Muscle of back (tissue), 11 donors: ENCODE results near the gene CHI3L1. TPM values are rescaled to one million over a fixed set of nuclear protein-coding genes. Genes with fewer than 3 reads are reported as not detected.

ENCODE experiments used
- DNase-seq, 3 donors: peaks; one replicate each; pipeline versions ENCODE4 v3.0.0 to v3.0.0-alpha.2; 2013
- polyA plus RNA-seq, 10 donors: library from polyadenylated mRNA; unstranded; fragments of 120-200 nt; gene quantifications; one replicate each; pipeline ENCODE4 v1.2.1, GENCODE V29; 2013; ENCODE audit not compliant: insufficient read length in 10 of 10

CHI3L1 gene
- polyA plus RNA-seq, 10 donors: 0.24 to 1.2 (median 0.65) TPM

GRCh38 chr1:203169770-203170520, 16.6 kb downstream of the CHI3L1 start:
- no peak for DNase-seq

- no peak for DNase-seq
Observed at GRCh38 chr1:203168991-203169390, 17.5 kb downstream of the CHI3L1 start.

GRCh38 chr1:203168256-203168786, 18.2 kb downstream of the CHI3L1 start:
- DNase-seq: no peak

GRCh38 chr1:203167913-203168200, 18.6 kb downstream of the CHI3L1 start:
- no peak for DNase-seq

GRCh38 chr1:203167026-203167912, 19.2 kb downstream of the CHI3L1 start:
- no peak for DNase-seq

GRCh38 chr1:203166192-203166940, 20.1 kb downstream of the CHI3L1 start:
- DNase-seq: no peak

- no peak for DNase-seq
Observed at GRCh38 chr1:203165800-203166161, 20.7 kb downstream of the CHI3L1 start.

- no peak for DNase-seq
Observed at GRCh38 chr1:203165101-203165799, 21.3 kb downstream of the CHI3L1 start.

GRCh38 chr1:203163891-203164635, 22.4 kb downstream of the CHI3L1 start:
- DNase-seq: no peak

GRCh38 chr1:203162403-203162802, 24.1 kb downstream of the CHI3L1 start:
- DNase-seq: no peak

GRCh38 chr1:203161703-203162102, 24.8 kb downstream of the CHI3L1 start:
- no peak for DNase-seq

GRCh38 chr1:203161175-203161574, 25.3 kb downstream of the CHI3L1 start:
- no peak for DNase-seq

- no peak for DNase-seq
Observed at GRCh38 chr1:203159844-203160243, 26.7 kb downstream of the CHI3L1 start.

- no peak for DNase-seq
Observed at GRCh38 chr1:203158960-203159665, 27.4 kb downstream of the CHI3L1 start.

GRCh38 chr1:203158423-203158822, 28.1 kb downstream of the CHI3L1 start:
- DNase-seq: no peak

- DNase-seq: no peak
Observed at GRCh38 chr1:203156280-203156679, 30.2 kb downstream of the CHI3L1 start.

GRCh38 chr1:203153989-203154821, 32.3 kb downstream of the CHI3L1 start:
- no peak for DNase-seq

- no peak for DNase-seq
Observed at GRCh38 chr1:203153051-203153988, 33.2 kb downstream of the CHI3L1 start.
